ENCODE measurements around the gene URAD. TPM values are rescaled to one million over a fixed set of nuclear protein-coding genes. Genes with fewer than 3 reads are reported as not detected.

The URAD gene
- total RNA-seq, 4 donors from 2014 or later: not detected

DNA sequence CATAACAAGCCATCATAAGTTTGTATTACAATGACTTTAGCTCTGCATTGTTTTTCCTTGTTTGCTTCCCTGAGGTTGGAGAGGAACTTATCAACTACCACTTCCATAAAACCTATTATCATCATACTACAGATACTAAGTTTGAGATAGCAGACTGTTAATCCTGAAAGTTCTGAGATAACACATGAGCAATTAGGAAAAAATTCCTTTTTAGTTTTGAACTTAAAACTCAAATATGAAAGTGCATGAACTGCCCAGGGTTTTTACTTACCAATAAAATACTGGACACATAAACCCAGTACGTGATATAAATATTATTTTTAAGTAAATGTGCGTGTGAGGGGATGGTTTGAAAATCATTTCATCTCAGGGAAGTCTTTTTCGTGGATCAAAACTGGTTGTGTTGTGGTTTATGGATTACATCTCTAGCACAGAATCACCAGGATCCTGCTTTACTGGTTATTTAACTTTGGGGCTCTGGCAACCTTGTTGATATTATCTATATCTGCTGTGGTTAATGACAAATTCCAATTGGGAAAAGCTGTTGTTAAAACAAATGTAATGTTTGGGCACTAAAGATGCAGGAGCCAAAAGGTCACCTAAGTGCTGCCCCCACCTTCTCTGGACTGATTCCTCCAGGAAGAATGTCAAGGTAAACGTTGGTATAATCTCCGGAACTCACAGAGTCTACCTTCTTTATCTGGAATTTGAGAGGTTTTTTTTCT, 31.8 kb downstream of the URAD start:
- TF ChIP-seq POLR2A (IDR thresholded peaks at IDR 0.05): no peak
- TF ChIP-seq, protein P1, sequence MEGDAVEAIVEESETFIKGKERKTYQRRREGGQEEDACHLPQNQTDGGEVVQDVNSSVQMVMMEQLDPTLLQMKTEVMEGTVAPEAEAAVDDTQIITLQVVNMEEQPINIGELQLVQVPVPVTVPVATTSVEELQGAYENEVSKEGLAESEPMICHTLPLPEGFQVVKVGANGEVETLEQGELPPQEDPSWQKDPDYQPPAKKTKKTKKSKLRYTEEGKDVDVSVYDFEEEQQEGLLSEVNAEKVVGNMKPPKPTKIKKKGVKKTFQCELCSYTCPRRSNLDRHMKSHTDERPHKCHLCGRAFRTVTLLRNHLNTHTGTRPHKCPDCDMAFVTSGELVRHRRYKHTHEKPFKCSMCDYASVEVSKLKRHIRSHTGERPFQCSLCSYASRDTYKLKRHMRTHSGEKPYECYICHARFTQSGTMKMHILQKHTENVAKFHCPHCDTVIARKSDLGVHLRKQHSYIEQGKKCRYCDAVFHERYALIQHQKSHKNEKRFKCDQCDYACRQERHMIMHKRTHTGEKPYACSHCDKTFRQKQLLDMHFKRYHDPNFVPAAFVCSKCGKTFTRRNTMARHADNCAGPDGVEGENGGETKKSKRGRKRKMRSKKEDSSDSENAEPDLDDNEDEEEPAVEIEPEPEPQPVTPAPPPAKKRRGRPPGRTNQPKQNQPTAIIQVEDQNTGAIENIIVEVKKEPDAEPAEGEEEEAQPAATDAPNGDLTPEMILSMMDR (IDR thresholded peaks at IDR 0.05): no peak
- TF ChIP-seq POLR2AphosphoS5 (IDR thresholded peaks at IDR 0.05): no peak
- no peak for TF ChIP-seq EP300 (IDR thresholded peaks at IDR 0.05)
- H3K27ac ChIP-seq: no peak overlapping the region
- H3K9me3 ChIP-seq: no peaks in the 10 kb centered on the region
- peaks cover 0 to 42% (median 24%) of the 10 kb centered on the region in 3 donors for H3K4me1 ChIP-seq
- peaks cover 94% of the 10 kb centered on the region for H3K27me3 ChIP-seq
- H3K36me3 ChIP-seq: no peaks in the 10 kb centered on the region
- ATAC-seq: no peak
- no peak overlapping the region for H3K4me3 ChIP-seq
- WGBS, 2 donors (ENCODE audit: low coverage in 1 of 2): 15 to 18% methylated on average over 4 to 5 of the region's 5 CpGs

DNA sequence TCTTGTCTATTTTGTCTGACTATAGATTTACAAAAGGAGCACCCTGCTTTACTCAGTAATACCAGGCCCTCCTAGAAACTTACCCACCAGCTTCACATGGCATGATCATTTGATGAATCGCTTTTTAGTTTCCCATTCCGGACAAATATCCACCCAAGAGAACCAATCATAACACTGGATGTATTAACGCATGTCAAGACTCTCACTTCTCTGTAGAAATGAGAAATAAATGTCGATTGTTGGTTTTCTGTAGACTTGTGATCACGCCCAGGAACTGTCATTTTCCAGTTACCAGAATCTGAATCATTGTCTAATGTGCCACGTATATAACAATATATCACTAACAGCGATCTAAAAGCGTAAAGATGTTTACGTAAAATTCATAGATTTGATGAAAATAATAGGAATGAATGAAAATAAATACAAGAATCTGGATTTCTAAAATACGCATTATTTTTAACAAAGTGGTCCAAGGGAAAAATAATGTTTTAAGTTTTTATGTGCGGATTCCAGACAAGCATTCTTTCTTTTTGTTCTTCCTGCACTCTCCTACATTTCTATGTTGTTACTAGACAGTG, 33.4 kb downstream of the URAD start:
- Histone ChIP-seq H3K9me3 (no peaks in the 10 kb centered on the region), H3K4me3 (no peak overlapping the region), H3K36me3 (no peaks in the 10 kb centered on the region), H3K27ac (no peak overlapping the region), H3K4me1 (peaks cover 0 to 27% (median 13%) of the 10 kb centered on the region in 3 donors), H3K27me3 (peaks cover 94% of the 10 kb centered on the region)
- TF ChIP-seq POLR2AphosphoS5 (IDR thresholded peaks at IDR 0.05): no peak
- TF ChIP-seq POLR2A (IDR thresholded peaks at IDR 0.05): no peak
- no peak for TF ChIP-seq EP300 (IDR thresholded peaks at IDR 0.05)
- TF ChIP-seq, protein P1 (IDR thresholded peaks at IDR 0.05): no peak
- no peak for ATAC-seq
- WGBS, 2 donors (ENCODE audit: low coverage in 1 of 2): 29 to 30% methylated on average over 11 of the region's 11 CpGs

GRCh38 chr13:27954406-27954851, 34.1 kb downstream of the URAD start:
- Histone ChIP-seq H3K27ac (no peak overlapping the region), H3K9me3 (no peaks in the 10 kb centered on the region), H3K4me3 (peak overlapping the region in 1 of 2 donors; percentile 49), H3K27me3 (peaks cover 94% of the 10 kb centered on the region), H3K36me3 (no peaks in the 10 kb centered on the region), H3K4me1 (peaks cover 0 to 20% (median 11%) of the 10 kb centered on the region in 3 donors)
- ATAC-seq: peak; percentile 50
- TF ChIP-seq EP300 (IDR thresholded peaks at IDR 0.05) (no peak), POLR2AphosphoS5 (IDR thresholded peaks at IDR 0.05) (no peak), POLR2A (IDR thresholded peaks at IDR 0.05) (no peak)
- TF ChIP-seq, protein P1 (IDR thresholded peaks at IDR 0.05): no peak
- 5% methylated on average over 15 of the region's 56 CpGs; no CpG with 5 or more reads in 1 of the 2 donors for WGBS, 2 donors (ENCODE audit: low coverage in 1 of 2)

GRCh38 chr13:27953676-27954405, 34.7 kb downstream of the URAD start:
- WGBS, 2 donors (ENCODE audit: low coverage in 1 of 2): 4% methylated on average over 4 of the region's 71 CpGs; no CpG with 5 or more reads in 1 of the 2 donors
- Histone ChIP-seq H3K4me3 (peak overlapping the region; percentile 1 to 49), H3K27ac (no peak overlapping the region), H3K27me3 (peaks cover 94% of the 10 kb centered on the region), H3K4me1 (peaks cover 0 to 19% (median 11%) of the 10 kb centered on the region in 3 donors), H3K9me3 (no peaks in the 10 kb centered on the region), H3K36me3 (no peaks in the 10 kb centered on the region)
- TF ChIP-seq EP300 (IDR thresholded peaks at IDR 0.05): no peak
- TF ChIP-seq, protein P1 (IDR thresholded peaks at IDR 0.05): peak; percentile 66 to 86 (median 71)
- TF ChIP-seq POLR2AphosphoS5 (IDR thresholded peaks at IDR 0.05): no peak
- peak; percentile 91 for ATAC-seq
